Measurements from ENCODE around the gene FUBP1. TPM values are rescaled to one million over a fixed set of nuclear protein-coding genes. Genes with fewer than 3 reads are reported as not detected.

The FUBP1 gene
- total and polyA plus RNA-seq, 12 donors, result 27.8 to 77.6 (median 68.6) TPM

- peak overlapping the region; percentile 33 to 74 (median 61) for H3K4me3 ChIP-seq
- no peaks in the 10 kb centered on the region for H3K36me3 ChIP-seq
- H3K4me1 ChIP-seq, result peaks cover 0 to 70% (median 43%) of the 10 kb centered on the region in 9 donors
- DNase-seq, result no peak
- ATAC-seq, result no peak
- H3K9me3 ChIP-seq, result no peaks in the 10 kb centered on the region
- TF ChIP-seq, protein P1, sequence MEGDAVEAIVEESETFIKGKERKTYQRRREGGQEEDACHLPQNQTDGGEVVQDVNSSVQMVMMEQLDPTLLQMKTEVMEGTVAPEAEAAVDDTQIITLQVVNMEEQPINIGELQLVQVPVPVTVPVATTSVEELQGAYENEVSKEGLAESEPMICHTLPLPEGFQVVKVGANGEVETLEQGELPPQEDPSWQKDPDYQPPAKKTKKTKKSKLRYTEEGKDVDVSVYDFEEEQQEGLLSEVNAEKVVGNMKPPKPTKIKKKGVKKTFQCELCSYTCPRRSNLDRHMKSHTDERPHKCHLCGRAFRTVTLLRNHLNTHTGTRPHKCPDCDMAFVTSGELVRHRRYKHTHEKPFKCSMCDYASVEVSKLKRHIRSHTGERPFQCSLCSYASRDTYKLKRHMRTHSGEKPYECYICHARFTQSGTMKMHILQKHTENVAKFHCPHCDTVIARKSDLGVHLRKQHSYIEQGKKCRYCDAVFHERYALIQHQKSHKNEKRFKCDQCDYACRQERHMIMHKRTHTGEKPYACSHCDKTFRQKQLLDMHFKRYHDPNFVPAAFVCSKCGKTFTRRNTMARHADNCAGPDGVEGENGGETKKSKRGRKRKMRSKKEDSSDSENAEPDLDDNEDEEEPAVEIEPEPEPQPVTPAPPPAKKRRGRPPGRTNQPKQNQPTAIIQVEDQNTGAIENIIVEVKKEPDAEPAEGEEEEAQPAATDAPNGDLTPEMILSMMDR (IDR thresholded peaks at IDR 0.05), result no peak
- H3K27ac ChIP-seq, result peak overlapping the region in 9 of 10 donors; percentile 81 to 95 (median 91)
- H3K27me3 ChIP-seq, result no peaks in the 10 kb centered on the region
- intact Hi-C loops (cut with DNase I), result loop anchor here in 4 of 10 donors (5.0 to 10.0 kb wide), 4 partner anchors 41 to 108 kb away; partner anchors contain the start of gene GIPC2 (in 1 of the 4)
Measured at GRCh38 chr1:78006521-78006920, 27.6 kb upstream of the FUBP1 start.

- intact Hi-C loops (cut with DNase I), result loop anchor here in 6 of 10 donors (2.0 to 10.0 kb wide), 7 partner anchors 27 to 109 kb away; partner anchors contain the start of genes FUBP1 (in 2 of the 6) and GIPC2 (in 2 of the 6)
- Histone ChIP-seq H3K36me3 (no peaks in the 10 kb centered on the region), H3K4me3 (peak overlapping the region; percentile 33 to 74 (median 61)), H3K27ac (peak overlapping the region; percentile 81 to 95 (median 90)), H3K9me3 (no peaks in the 10 kb centered on the region), H3K4me1 (peaks cover 0 to 67% (median 38%) of the 10 kb centered on the region in 9 donors), H3K27me3 (no peaks in the 10 kb centered on the region)
- 0 to 3% methylated on average over 1 of the region's 1 CpG for WGBS, 2 donors
- peak in 7 of 8 donors; percentile 25 to 74 (median 64) for ATAC-seq
- TF ChIP-seq, protein P1 (IDR thresholded peaks at IDR 0.05), result no peak
- peak in 1 of 2 donors; percentile 64 for DNase-seq
Measured at GRCh38 chr1:78005755-78006154, 26.9 kb upstream of the FUBP1 start.

- H3K9me3 ChIP-seq, result no peaks in the 10 kb centered on the region
- DNase-seq (no peak), ATAC-seq (no peak)
- TF ChIP-seq, protein P1 (IDR thresholded peaks at IDR 0.05), result no peak
- H3K36me3 ChIP-seq, result no peaks in the 10 kb centered on the region
- WGBS, 2 donors, result 0 to 4% methylated on average over 1 of the region's 1 CpG
- H3K4me3 ChIP-seq, result peak overlapping the region; percentile 33 to 74 (median 61)
- peak overlapping the region; percentile 81 to 95 (median 90) for H3K27ac ChIP-seq
- H3K4me1 ChIP-seq, result peaks cover 0 to 64% (median 35%) of the 10 kb centered on the region in 9 donors
- H3K27me3 ChIP-seq, result no peaks in the 10 kb centered on the region
- intact Hi-C loops (cut with DNase I), result loop anchor here in 6 of 10 donors (2.0 to 10.0 kb wide), 7 partner anchors 27 to 109 kb away; partner anchors contain the start of genes FUBP1 (in 2 of the 6) and GIPC2 (in 2 of the 6)
Measured at GRCh38 chr1:78005448-78005722, 26.5 kb upstream of the FUBP1 start.

GRCh38 chr1:78004719-78005447, 26.0 kb upstream of the FUBP1 start, which contains the start of gene DNAJB4:
Gene DNAJB4 (plus strand): TSS chr1:78004939. CDS start chr1:78005111, 172 bp downstream.
- Histone ChIP-seq H3K9me3 (no peaks in the 10 kb centered on the region), H3K36me3 (no peaks in the 10 kb centered on the region), H3K27ac (peak within 1 kb of the TSS; percentile 81 to 95 (median 90)), H3K4me3 (peak within 1 kb of the TSS; percentile 33 to 74 (median 61)), H3K4me1 (peaks cover 0 to 58% (median 33%) of the 10 kb centered on the region in 9 donors), H3K27me3 (no peaks in the 10 kb centered on the region)
- WGBS, 2 donors, result 0 to 1% methylated on average over 12 of the region's 12 CpGs
- TF ChIP-seq, protein P1 (IDR thresholded peaks at IDR 0.05), result no peak
- ATAC-seq (peak; percentile 98 to 100 (median 99)), DNase-seq (peak in 1 of 2 donors; percentile 91)
- intact Hi-C loops (cut with DNase I), result loop anchor here in 6 of 10 donors (1.0 to 10.0 kb wide), 8 partner anchors 26 to 110 kb away; partner anchors contain the start of genes FUBP1 (in 5 of the 6) and GIPC2 (in 3 of the 6)
